GM18502 (cell line): ENCODE measurements around the gene SETX.

Experiments
- ATAC-seq: cut with Tn5 transposase; IDR thresholded peaks from one replicate; pipeline ENCODE4 v1.9.1; 2021; ENCODE audit warnings: mild to moderate bottlenecking; ENCODE audit not compliant: unreplicated experiment, poor library complexity

SETX gene

DNA sequence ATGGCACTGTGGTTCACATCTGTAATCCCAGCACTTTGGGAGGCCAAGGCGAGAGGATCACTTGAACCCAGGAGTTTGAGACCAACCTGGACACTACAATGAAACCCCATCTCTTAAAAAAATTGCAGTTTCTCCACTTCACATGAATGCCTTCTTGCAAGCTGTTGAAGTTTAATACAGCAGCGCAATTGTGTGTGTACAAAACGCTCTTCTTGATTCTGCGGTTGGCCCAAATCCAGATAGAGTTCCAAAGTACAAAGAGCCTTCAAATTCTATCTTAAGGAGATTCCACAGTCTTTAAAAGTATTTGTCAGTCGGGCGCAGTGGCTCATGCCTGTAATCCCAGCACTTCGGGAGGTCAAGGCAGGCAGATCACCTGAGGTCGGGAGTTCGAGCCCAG is 9.3 kb upstream of the SETX start:
- no peak for ATAC-seq

GRCh38 chr9:132357764-132358163 is 3.0 kb upstream of the SETX start:
- ATAC-seq: no peak

DNA sequence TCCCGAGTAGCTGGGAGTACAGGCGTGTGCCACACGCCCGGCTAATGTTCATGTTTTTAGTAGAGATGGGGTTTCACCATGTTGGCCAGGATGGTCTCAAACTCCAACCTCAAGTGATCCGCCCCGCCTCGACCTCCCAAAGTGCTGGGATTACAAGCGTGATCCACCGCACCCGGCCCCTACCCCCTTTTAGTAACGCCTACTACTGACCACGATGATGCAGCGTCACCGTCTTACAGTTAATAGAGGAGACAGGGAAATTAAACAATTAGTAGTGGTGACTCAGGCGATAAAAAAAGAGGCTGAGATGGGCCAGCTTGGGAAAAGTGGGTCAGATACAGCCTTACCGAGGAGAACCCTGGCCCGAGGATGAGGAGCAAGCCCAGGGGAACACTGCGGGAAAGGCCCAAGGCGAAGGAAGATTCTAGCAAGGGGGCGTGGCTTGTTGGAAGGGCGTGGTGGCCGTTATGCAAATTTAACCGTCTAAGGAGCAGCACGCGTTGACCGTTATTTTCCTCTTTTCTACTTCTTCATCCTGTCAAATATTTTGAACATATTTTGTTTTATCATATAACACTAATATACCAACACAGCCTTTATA is 1.6 kb upstream of the SETX start:
- no peak for ATAC-seq

DNA sequence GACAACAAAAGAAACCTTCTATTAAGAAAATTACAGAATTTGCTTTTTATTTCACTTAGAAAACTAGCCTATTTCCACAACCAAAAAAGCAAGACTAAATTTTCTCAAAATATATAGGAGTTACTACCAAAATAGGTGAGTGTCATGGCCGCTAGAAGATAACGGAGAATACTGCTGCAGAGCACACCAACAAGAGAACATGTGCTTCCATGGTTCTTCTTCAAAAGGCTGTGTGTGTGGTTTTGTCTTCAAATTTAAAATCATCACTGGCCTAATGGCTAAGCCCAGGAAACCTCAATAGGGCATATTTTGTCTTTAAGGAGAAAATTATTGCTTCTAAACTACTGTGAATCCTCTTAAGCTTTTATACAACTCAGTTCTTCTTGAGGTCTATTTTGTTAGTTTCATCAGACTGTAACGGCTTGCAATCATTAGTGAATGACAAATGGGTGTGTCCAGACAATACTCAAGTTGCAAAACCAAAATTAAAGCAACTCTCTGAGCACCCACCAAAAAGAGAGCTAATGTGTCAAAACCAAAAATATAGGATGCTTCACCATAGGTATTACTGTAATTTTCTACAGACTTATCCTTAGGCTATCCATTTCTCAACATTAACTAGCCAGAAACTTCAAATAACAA is 3.3 kb downstream of the SETX start:
- ATAC-seq: no peak

GRCh38 chr9:132350861-132351315 is 3.9 kb downstream of the SETX start:
- no peak for ATAC-seq

DNA sequence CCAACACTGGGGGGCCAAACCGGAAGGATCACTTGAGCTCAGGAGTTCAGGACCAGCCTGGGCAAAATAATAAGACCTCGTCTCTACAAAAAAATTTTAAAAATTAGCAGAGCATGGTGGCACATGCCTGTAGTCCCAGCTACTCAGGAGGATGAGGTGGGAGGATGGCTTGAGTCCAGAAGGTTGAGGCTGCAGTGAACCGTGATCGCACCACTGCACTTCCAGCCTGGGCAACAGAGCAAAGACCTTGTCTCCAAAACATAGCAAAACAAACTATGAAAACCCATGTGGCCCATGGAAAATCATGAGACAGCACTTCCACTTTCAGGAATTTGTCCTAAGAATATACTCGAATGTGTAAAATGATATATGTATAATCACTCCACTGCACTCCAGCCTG is 6.1 kb downstream of the SETX start:
- no peak for ATAC-seq

DNA sequence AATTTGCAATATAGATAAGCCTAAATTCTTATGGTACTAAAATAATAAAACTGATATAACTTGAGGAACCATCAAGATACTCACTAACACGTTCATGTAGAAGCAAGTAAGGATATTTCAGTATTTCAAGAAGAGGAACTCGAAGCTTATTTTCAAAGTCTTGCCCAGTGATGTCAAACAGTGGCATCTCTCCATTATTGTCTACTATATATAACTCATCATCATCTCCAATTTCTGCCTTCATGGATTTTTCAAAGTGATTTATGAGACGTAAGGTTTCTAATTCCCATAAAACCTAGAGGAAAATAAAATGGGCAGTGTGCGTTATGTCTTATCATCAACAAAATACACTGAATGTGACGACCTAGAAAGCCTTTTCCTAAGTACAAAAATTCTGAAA is 8.6 kb downstream of the SETX start:
- no peak for ATAC-seq

GRCh38 chr9:132341177-132341840 is 13.5 kb downstream of the SETX start:
- no peak for ATAC-seq

- no peak for ATAC-seq
These were observed 20.4 kb downstream of the SETX start for GRCh38 chr9:132334364-132334763.

GRCh38 chr9:132333556-132333955 is 21.2 kb downstream of the SETX start:
- ATAC-seq: no peak

DNA sequence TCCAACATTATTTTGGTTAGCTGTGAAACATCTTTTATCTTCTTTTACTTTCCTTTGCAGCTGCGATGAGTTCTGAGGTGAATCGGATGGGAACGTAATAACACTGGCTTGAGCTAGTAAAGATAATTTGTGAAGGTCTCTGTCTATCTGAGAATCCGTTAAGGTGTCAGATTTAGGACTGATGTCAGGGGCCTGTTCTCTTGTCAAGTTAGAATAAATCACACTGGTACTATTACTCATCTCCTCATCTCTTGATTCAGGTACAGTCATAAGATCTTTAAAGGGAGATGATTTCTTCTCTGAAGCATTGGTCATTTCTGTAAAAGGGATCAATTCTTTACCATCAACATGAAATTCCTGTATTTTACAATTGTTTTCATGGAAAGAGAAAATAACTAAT is 26.2 kb downstream of the SETX start:
- no peak for ATAC-seq

- no peak for ATAC-seq
These were observed 27.2 kb downstream of the SETX start for GRCh38 chr9:132327537-132327936.

- no peak for ATAC-seq
These were observed 30.4 kb downstream of the SETX start for GRCh38 chr9:132324425-132324824.

DNA sequence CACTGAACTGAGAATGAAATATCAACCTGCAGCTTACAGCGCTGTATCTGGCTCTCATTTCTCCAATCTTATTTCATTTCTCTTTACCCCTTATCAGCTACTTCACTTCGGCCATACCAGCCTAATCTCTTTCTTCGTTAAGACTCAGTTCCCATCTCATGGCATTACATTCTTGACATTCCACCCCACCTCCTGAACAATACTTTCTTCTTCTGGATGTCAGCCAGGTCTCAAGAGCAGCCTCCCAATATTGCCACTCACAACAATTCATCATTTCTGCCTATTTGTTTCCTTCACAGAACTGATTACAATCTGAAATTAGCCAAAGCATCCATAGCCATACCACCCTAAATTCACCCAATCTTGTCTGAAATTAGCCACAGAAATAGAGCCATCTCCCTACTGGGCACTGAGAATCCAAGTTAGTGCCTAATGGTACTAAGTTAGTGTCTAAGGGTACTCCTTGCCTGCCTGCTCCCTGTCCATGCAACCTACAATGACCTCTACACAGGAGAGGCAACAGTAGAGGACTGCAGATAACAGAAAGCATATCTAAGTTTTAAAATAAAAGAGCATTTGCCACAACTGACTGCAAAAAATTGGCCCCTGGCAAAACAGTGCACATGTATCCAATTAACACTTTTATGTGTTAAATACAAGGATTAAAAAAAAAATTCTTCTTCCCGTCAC is 35.2 kb downstream of the SETX start:
- no peak for ATAC-seq

DNA sequence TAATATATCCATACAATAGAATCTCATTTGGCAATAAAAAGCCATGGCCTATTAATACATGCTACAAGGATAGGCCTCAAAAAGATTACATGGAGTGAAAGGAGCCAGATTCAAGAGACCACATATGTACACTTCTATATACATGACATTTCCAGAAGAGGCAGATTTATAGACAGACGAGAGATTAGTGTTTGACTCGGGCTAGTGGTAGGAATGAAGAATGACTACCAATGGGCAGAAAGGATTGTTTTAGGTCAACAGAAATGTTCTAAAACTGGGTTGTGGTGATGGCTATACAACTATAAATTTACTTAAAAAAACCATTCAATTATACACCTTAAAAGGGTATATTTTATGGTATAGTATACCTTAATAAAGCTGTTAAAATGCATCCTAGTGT is 41.9 kb downstream of the SETX start:
- ATAC-seq: no peak

- no peak for ATAC-seq
These were observed 42.4 kb downstream of the SETX start for GRCh38 chr9:132312426-132312825.

DNA sequence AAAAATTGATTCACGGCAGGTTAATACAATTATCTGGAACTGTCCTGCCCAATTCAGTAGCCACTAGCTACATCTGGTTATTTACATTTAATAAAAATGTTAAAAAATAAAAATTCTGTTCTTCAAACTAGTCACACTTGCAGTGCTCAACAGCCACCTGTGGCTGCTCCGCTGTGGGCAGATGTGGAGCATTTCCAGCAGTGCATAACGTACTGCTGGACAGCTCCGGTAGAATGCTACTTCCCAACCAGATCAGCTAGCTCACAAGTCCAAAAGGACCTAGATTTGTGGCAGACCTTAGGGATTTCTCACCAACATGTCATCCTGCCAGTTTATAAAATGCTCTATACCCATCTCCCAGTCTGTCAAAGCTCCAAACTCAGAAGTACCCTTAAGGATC is 42.8 kb downstream of the SETX start:
- ATAC-seq: no peak

GRCh38 chr9:132309056-132309455 is 45.7 kb downstream of the SETX start:
- ATAC-seq: no peak

DNA sequence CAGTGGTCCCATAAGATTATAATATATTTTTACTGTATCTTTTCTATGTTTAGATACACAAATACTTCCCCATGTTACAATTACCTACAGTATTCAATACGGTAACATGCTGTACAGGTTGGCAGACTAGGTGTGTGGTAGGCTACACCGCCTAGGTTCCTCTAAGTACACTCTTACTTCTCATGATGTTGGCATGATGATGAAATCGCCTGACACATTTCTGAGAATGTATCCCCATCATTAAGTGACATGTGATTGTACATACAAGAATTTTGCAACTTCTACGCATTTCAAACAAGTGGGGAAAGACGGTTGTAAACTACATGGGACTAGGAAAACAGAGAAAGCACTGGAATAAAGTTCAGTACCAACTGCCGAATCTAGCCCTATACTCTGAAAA is 53.3 kb downstream of the SETX start:
- no peak for ATAC-seq

GRCh38 chr9:132299221-132299620 is 55.6 kb downstream of the SETX start:
- no peak for ATAC-seq

- no peak for ATAC-seq
These were observed 59.6 kb downstream of the SETX start for GRCh38 chr9:132295181-132295580.
